HG02938 (cell line): ENCODE measurements around the gene MSANTD4.
A peak's percentile ranks its signal among the peaks of the same experiment; 100 is the strongest.
"Not testable (repeated sequence)": the region's sequence is repeated elsewhere in the genome, so short reads cannot be mapped to it uniquely, and the experiment has no call there.

Experiments used
- ATAC-seq: cut with Tn5 transposase; IDR thresholded peaks from one replicate; pipeline ENCODE4 v1.9.1; 2021; ENCODE audit warnings: mild to moderate bottlenecking, moderate library complexity; ENCODE audit not compliant: unreplicated experiment

The MSANTD4 gene

DNA sequence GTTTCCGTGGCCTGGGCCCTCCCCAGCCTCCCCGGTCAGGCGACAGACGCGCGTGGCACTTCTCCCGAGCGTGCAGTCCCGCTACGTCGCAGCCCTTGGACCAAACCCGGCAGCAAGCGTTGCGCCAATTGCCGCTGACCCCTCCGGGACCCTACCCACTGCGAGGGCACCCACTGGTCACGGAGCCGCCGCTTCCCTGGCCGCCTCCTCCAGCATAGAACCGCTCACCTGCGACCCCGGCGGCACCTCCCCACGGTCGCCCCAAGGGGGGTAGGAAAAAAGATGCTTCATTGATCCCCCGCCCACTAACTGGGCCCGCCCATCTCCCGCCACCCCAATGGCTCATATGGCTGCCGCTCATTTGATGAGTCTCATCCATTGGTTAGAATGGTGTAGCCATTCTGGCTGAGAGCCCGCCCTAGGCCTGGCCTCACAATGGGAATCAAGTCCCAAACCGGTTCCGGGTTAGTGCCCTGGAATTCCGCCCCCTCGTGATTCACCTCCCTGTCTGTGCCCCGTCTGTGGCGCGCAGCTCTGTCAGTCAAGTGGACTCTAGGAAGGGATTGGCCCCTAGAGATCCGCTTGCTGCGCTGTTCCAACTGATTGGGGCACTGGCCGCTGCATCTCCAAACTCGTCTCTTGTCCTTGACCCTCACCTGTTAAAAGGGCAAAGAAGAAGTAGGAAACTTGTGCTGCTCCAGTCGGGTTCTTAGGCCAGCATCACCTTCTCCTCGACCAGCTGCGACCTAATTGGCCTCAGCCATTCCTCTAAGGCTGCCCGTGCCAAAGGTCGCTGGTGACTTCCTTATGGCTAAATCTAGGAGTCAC lies at the start of gene MSANTD4:
MSANTD4 (minus strand) TSS at position 274 of the 828 bp plus-strand sequence. CDS start 11,323 bp downstream, outside the sequence.
- peak; percentile 99 for ATAC-seq

DNA sequence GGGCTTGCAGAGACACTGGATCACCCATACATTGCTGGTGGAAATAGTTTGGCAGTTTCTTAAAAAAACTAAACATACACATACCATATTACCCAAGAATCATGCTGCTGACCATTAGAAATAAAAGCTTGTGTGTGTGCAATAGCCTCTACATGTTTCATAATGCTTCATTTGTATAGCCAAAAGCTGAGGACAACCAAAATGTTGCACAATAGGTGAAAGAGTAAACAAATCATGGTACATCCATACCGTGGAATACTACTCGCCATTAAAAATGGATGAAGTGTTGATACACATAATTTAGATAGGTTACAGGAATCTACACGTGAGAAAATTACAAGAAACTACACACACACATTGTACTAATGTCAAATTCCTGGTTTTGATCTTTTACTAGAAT lies 48.6 kb upstream of the MSANTD4 start:
- no peak for ATAC-seq

DNA sequence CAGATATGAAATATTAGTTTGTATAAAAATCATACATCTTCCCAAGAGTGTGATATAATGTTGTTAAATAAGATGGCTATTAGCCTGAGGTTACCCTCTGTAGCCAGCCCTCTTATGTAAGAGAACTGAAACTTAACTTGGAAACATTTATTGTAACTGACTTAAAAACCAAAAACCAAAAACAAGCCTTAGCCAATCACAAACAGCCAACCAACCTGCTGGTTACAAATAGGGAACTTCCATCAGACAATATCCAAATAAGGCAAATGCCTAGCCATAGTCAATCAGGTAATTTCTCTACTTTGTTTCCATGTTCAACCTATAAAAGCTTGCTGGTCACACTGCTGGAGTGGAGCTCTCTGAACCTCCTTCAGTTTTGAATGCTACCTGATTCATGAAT lies 41.0 kb upstream of the MSANTD4 start:
- peak; percentile 61 for ATAC-seq

DNA sequence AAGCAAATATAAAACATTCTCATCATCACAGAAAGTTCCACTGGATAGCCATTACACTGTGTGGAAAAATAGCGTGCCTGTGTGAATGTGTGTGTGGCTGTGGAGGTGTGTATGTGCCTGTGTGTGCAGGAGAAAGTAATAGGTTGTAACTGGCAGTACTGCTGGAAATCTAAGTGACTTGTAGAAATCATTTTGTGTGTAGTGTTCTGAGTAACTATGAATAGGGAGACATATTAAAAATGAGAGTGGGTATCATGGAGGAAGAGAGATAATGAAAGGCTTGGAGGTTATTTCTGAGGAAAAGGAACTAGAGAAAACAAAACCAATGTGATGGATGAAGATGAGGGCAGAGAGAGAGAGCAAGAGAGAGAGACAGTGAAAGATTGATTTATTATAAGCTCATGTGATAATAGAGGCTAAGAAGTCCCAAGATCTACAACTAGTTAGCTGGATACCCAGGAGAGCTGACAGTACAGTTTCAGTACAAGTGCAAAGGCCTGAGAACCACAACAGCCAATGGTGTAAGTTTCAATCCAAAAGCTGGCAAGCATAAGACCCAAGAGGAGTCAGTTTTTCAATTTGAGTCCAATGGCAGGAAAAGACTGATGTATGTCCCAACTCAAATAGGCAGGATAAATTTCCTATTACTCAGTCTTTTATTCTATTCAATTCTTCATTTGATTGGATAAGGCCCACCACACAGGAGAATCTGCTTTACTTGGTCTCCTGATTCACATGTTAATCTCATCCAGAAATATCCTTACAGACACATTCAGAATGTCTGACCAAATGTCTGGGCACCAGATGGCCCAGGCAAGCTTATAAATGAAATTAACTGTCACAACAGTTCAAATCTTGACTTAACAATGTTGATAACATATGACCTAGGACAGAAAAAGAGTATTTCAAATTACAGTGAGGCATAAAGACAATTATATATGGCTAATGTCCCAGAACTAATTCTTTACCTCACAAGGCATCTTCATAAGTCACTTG lies 40.2 kb upstream of the MSANTD4 start:
- no peak for ATAC-seq

- no peak for ATAC-seq
These were observed 39.3 kb upstream of the MSANTD4 start for GRCh38 chr11:106061249-106061784.

DNA sequence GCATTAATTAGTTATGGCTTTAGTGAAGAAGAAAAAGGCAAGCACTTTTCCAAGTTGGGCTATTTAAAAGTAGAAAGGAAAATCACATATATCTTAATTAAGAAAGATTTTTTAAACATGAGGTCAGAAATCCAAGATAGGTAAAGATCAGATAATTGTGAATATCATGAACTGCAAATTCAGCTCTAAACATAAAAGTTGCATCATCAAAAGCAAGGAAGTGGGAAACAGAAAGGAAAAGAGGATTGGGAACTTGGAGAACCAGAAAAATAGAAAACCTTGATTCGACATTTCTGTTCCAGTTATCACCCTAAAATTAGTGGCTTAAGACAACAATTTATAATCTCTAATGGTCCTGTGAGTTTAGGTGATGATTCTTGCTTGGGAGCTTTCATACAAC lies 37.6 kb upstream of the MSANTD4 start:
- ATAC-seq = no peak

- not testable (repeated sequence) for ATAC-seq
These were observed 36.3 kb upstream of the MSANTD4 start for GRCh38 chr11:106058377-106058776.

DNA sequence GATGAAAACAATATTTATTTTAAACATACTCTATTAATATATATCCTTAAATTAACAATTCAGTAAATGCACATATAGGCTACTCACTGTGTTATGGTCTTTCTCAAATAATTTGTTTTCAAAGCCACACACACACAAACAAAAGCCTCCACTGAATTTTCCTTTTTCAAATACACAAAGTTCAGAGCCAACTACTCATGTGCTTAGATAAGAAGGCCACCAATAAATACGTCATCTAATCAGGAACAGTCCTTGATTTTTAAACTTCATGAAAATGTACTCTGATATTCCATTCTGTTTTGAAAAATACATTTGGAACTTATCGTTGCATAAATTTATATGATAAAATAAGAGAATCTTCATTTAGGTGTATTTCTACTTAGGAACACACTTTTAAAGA lies 29.1 kb upstream of the MSANTD4 start:
- no peak for ATAC-seq

DNA sequence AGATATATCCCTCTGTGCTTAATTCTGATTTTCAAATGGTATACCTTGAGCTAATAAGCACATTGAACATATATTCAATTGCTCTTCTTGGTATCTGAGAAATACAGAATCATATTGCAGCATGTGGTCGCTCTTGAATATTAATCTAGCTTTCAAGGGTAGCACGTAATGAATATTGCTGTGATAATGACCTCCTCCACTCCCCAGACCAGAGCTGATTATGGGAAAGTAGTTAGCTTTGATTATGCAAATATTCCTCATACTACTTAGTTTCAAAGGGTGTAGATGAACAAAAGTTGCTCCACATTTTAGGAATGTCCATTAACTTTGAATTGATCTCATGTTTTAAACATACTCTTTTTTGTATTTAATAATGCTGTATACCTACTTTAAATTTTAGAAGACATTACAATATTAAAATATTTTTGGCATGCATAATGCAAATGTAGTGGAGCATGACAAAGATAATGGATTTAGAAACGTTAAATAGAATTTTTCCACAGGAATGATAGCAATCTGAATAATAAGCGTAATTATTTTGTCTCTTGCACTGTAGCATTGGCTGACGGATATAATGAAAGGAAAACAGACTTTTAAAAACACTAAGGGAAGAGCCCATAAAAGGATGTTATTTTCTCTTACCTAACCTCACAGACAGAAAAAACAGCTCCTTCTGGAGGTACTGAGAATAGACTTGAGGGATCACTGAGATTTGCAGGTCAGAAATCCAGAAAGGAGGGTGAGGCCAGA lies 27.9 kb upstream of the MSANTD4 start:
- ATAC-seq = no peak

DNA sequence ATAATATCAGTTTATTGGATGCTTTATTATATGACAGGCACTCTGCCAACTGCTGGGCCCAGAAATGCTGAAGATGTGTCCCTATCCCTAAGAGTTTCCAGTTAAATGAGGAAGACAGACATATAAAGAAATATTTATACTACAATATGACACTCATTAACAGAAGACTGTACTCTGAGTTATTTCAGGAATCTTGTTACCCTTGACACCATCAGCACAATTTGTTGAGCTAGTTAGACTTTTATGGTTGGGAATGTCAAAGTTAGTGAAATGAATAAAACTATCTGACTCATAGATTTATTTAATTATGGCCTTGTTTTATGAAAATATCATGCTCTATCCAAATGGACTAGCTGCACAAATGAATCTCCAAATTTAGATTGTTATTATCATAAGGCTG lies 25.6 kb upstream of the MSANTD4 start:
- ATAC-seq = no peak

- no peak for ATAC-seq
These were observed 21.5 kb upstream of the MSANTD4 start for GRCh38 chr11:106043540-106043939.

DNA sequence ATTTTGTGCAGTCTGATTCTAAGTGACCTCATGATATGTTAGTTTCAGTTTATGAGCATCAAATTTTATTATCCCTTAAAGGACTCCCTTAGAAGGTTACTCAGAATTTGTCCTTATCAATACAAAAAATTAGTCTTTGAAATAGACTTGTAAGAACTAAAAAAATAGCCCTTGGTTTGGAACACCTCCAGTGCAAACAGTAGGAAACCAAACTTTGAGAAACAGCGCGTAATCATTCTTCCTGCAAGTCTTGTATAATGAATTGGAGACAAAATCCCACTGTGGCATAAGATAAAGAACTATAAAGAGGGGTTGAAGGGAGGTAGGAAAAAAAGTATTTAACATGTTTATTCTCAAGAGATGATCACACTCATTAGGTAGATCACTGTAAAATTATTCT lies 10.8 kb upstream of the MSANTD4 start:
- no peak for ATAC-seq

GRCh38 chr11:106031936-106032335 lies 9.9 kb upstream of the MSANTD4 start:
- no peak for ATAC-seq

- peak; percentile 64 for ATAC-seq
These were observed 9.3 kb upstream of the MSANTD4 start for GRCh38 chr11:106031202-106031810.

DNA sequence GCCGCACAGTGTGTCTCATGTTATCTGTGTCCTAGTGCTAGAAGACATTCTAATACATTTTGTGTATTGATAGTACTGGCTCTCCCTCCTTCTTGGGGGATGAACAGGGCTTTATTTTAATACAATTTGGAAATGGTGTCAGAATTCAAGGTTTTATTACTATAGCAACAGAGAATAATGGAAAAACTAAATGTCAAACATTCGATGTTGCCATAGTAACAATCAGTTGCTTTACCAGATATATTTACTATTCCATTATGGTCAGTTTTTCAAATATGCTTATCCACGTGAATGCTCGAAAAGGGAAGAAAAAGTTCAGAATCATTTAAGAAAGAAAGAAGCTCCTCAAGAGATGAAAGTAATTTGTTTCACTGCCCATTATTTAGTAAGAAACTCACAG lies 8.6 kb upstream of the MSANTD4 start:
- no peak for ATAC-seq

- no peak for ATAC-seq
These were observed 795 bp upstream of the MSANTD4 start for GRCh38 chr11:106022795-106023275.

GRCh38 chr11:106021181-106021966 lies 666 bp downstream of the MSANTD4 start:
- ATAC-seq = peak; percentile 10

GRCh38 chr11:106017093-106017492 lies 4.9 kb downstream of the MSANTD4 start:
- ATAC-seq = no peak

GRCh38 chr11:106015066-106015465 lies 7.0 kb downstream of the MSANTD4 start:
- ATAC-seq = no peak
